NCI-H69 (cell line): ENCODE measurements around the gene CHRNA3.

Experiments
- DNase-seq: peaks from one replicate; lab custom pipeline; 2025; lab: John Stamatoyannopoulos, UW

The CHRNA3 gene

GRCh38 chr15:78620527-78621421 lies at the start of gene CHRNA3:
CHRNA3 (minus strand) TSS chr15:78620996; CDS start chr15:78620794, 202 bp downstream.
- peak; percentile 62 for DNase-seq

- DNase-seq, result peak; percentile 21
These were observed 48.2 kb upstream of the CHRNA3 start for GRCh38 chr15:78668987-78669386.

- no peak for DNase-seq
These were observed 46.9 kb upstream of the CHRNA3 start for GRCh38 chr15:78667578-78668236.

- no peak for DNase-seq
These were observed 45.2 kb upstream of the CHRNA3 start for GRCh38 chr15:78666010-78666409.

- peak; percentile 14 for DNase-seq
These were observed 42.9 kb upstream of the CHRNA3 start for GRCh38 chr15:78663703-78664102.

- DNase-seq, result no peak
These were observed 41.2 kb upstream of the CHRNA3 start for GRCh38 chr15:78662028-78662427.

- DNase-seq, result no peak
These were observed 40.2 kb upstream of the CHRNA3 start for GRCh38 chr15:78661001-78661400.

GRCh38 chr15:78660584-78660983 lies 39.8 kb upstream of the CHRNA3 start:
- DNase-seq, result peak; percentile 37

GRCh38 chr15:78658823-78659222 lies 38.0 kb upstream of the CHRNA3 start:
- DNase-seq, result no peak

GRCh38 chr15:78654272-78654671 lies 33.5 kb upstream of the CHRNA3 start:
- DNase-seq, result peak; percentile 23

GRCh38 chr15:78651930-78652615 lies 31.3 kb upstream of the CHRNA3 start:
- DNase-seq, result no peak

GRCh38 chr15:78651007-78651406 lies 30.2 kb upstream of the CHRNA3 start:
- DNase-seq, result no peak

- DNase-seq, result no peak
These were observed 29.2 kb upstream of the CHRNA3 start for GRCh38 chr15:78650022-78650421.

GRCh38 chr15:78645009-78645408 lies 24.2 kb upstream of the CHRNA3 start:
- DNase-seq, result no peak

GRCh38 chr15:78642331-78642730 lies 21.5 kb upstream of the CHRNA3 start:
- DNase-seq, result peak; percentile 10

- DNase-seq, result no peak
These were observed 21.0 kb upstream of the CHRNA3 start for GRCh38 chr15:78641749-78642275.

- DNase-seq, result peak; percentile 80
These were observed 20.4 kb upstream of the CHRNA3 start, which contains the start of gene CHRNB4 for GRCh38 chr15:78641102-78641748. CHRNB4 (minus strand) TSS chr15:78641210; CDS start chr15:78641133, 77 bp downstream.

GRCh38 chr15:78640527-78641101 lies 19.8 kb upstream of the CHRNA3 start:
- DNase-seq, result peak; percentile 80

- DNase-seq, result peak; percentile 88
These were observed 18.0 kb upstream of the CHRNA3 start for GRCh38 chr15:78638658-78639314.

GRCh38 chr15:78637776-78638435 lies 17.1 kb upstream of the CHRNA3 start:
- DNase-seq, result peak; percentile 93
